Skin epidermis (tissue), 12 donors: ENCODE data around the gene CYP26A1.

Source experiments
- H3K27ac ChIP-seq, 21 experiments: fragments of 200-600 bp; sonication (generic) in 11 of 21; one replicate each; pipeline ENCODE4 v1.5.0; 2020; ENCODE audit warnings: mild to moderate bottlenecking in 3 of 21, inconsistent platforms in 2 of 21, moderate library complexity in 2 of 21
- H3K4me3 ChIP-seq, 7 experiments: fragments of 200-600 bp; sonication (generic) in 2 of 7; one replicate each; pipeline ENCODE4 v1.5.0; 2020; ENCODE audit warnings: inconsistent platforms in 2 of 7, mild to moderate bottlenecking in 2 of 7, moderate library complexity in 1 of 7

The CYP26A1 gene

GRCh38 chr10:93103953-93104352 lies 30.3 kb downstream of the CYP26A1 start:
- Histone ChIP-seq H3K4me3 (no peak overlapping the region), H3K27ac (no peak overlapping the region)

- Histone ChIP-seq H3K4me3 (no peak overlapping the region), H3K27ac (no peak overlapping the region)
Observed at GRCh38 chr10:93106631-93107072, 33.0 kb downstream of the CYP26A1 start.

- H3K4me3 ChIP-seq, result no peak overlapping the region
- H3K27ac ChIP-seq, result no peak overlapping the region
Observed at GRCh38 chr10:93110472-93111146, 36.9 kb downstream of the CYP26A1 start.

GRCh38 chr10:93113042-93113441 lies 39.3 kb downstream of the CYP26A1 start:
- H3K27ac ChIP-seq, result no peak overlapping the region
- no peak overlapping the region for H3K4me3 ChIP-seq

GRCh38 chr10:93115661-93116383 lies 42.1 kb downstream of the CYP26A1 start:
- no peak overlapping the region for H3K4me3 ChIP-seq

GRCh38 chr10:93121311-93121710 lies 47.6 kb downstream of the CYP26A1 start:
- Histone ChIP-seq H3K4me3 (no peak overlapping the region), H3K27ac (no peak overlapping the region)

More at GRCh38 chr10:93115661-93116383, 42.1 kb downstream of the CYP26A1 start:
- no peak overlapping the region for H3K27ac ChIP-seq

GRCh38 chr10:93123766-93124165 lies 50.1 kb downstream of the CYP26A1 start:
- H3K27ac ChIP-seq, result no peak overlapping the region
- H3K4me3 ChIP-seq, result no peak overlapping the region

GRCh38 chr10:93124580-93125318 lies 51.1 kb downstream of the CYP26A1 start:
- Histone ChIP-seq H3K27ac (no peak overlapping the region), H3K4me3 (no peak overlapping the region)

GRCh38 chr10:93125966-93126365 lies 52.3 kb downstream of the CYP26A1 start:
- H3K4me3 ChIP-seq, result no peak overlapping the region
- H3K27ac ChIP-seq, result no peak overlapping the region

- Histone ChIP-seq H3K27ac (no peak overlapping the region), H3K4me3 (no peak overlapping the region)
Observed at GRCh38 chr10:93126483-93127052, 52.9 kb downstream of the CYP26A1 start.
